Smooth muscle cell (in vitro differentiated cells): Measurements from ENCODE around the gene HYAL1. TPM values are rescaled to one million over a fixed set of nuclear protein-coding genes. Genes with fewer than 3 reads are reported as not detected.
"Not testable (repeated sequence)": the region's sequence is repeated elsewhere in the genome, so short reads cannot be mapped to it uniquely, and the experiment has no call there.

Experiments
- DNase-seq: peaks from one replicate; lab custom pipeline; 2025; ENCODE audit not compliant: unreplicated experiment; lab: John Stamatoyannopoulos, UW
- H2AFZ ChIP-seq: fragments of 200-600 bp; sonication (generic); 2 replicates; pipeline ENCODE4 v1.6.0; 2016; ENCODE audit warnings: antibody characterized with exemption, low read depth, mild to moderate bottlenecking
- H3F3A ChIP-seq: fragments of 200-600 bp; sonication (generic); 2 replicates; pipeline ENCODE4 v1.6.0; 2017; ENCODE audit warnings: antibody characterized with exemption, low read depth
- H3K27ac ChIP-seq: fragments of 200-600 bp; sonication (generic); 2 replicates; pipeline ENCODE4 v1.5.1; 2016; ENCODE audit warnings: low read depth, mild to moderate bottlenecking
- H3K27me3 ChIP-seq: fragments of 200-600 bp; sonication (generic); 2 replicates; pipeline ENCODE4 v1.6.1; 2016; ENCODE audit warnings: low read depth, mild to moderate bottlenecking
- H3K36me3 ChIP-seq: fragments of 200-600 bp; sonication (generic); 2 replicates; pipeline ENCODE4 v1.5.1; 2016; ENCODE audit warnings: low read depth
- H3K4me1 ChIP-seq: fragments of 200-600 bp; sonication (generic); 2 replicates; pipeline ENCODE4 v1.5.1; 2016; ENCODE audit warnings: low read depth
- H3K4me2 ChIP-seq: fragments of 200-600 bp; sonication (generic); 2 replicates; pipeline ENCODE4 v1.6.0; 2016; ENCODE audit warnings: mild to moderate bottlenecking
- H3K4me3 ChIP-seq: fragments of 200-600 bp; sonication (generic); 2 replicates; pipeline ENCODE4 v1.5.1; 2016; ENCODE audit warnings: mild to moderate bottlenecking
- H3K79me2 ChIP-seq: fragments of 200-600 bp; sonication (generic); 2 replicates; pipeline ENCODE4 v1.6.0; 2016; ENCODE audit warnings: low read depth, mild to moderate bottlenecking
- H3K9ac ChIP-seq: fragments of 200-600 bp; sonication (generic); 2 replicates; pipeline ENCODE4 v1.6.0; 2016; ENCODE audit warnings: low read depth
- H3K9me3 ChIP-seq: fragments of 200-600 bp; sonication (generic); replicated peaks from 2 replicates; pipeline ENCODE4 v1.5.1; 2016; ENCODE audit warnings: low read depth
- H4K20me1 ChIP-seq: fragments of 200-600 bp; sonication (generic); 2 replicates; pipeline ENCODE4 v1.6.0; 2016; ENCODE audit warnings: low read depth
- CTCF ChIP-seq: fragments of 200-600 bp; sonication (generic); IDR thresholded peaks from 2 replicates; pipeline ENCODE4 v1.5.1; 2017; ENCODE audit warnings: borderline replicate concordance, mild to moderate bottlenecking, antibody characterized with exemption; ENCODE audit not compliant: insufficient read depth, poor library complexity, severe bottlenecking
- WGBS: methylation state at CpG from one replicate; pipeline ENCODE4 v1.1.7; 2016; ENCODE audit warnings: low lambda C conversion rate; 5-methylcytosine and 5-hydroxymethylcytosine counted together
- polyA plus RNA-seq: library from polyadenylated mRNA; unstranded; fragments of >200 nt; fragmentation: Nextera tagmentation; extraction: Ambion mirVana; gene quantifications from 2 replicates; pipeline ENCODE4 v1.2.1, GENCODE V29; 2016
- total RNA-seq: library from RNA; depleted of rRNA; stranded (reverse); fragments of >200 nt; gene quantifications from 2 replicates; pipeline ENCODE4 v1.2.3, GENCODE V29; 2014

The HYAL1 gene
- total and polyA plus RNA-seq, 2 experiments from 2014 or later = 1.0 TPM; not detected in 1

GRCh38 chr3:50263478-50264382, 39.6 kb downstream of the HYAL1 start:
- Histone ChIP-seq H4K20me1 (no peaks in the 10 kb centered on the region), H3K36me3 (no peaks in the 10 kb centered on the region), H3K9ac (no peak overlapping the region), H3K4me3 (peak overlapping the region; percentile 1), H3K27ac (peak overlapping the region; percentile 75), H3K4me2 (peak overlapping the region; percentile 59), H2AFZ (no peak overlapping the region), H3K79me2 (no peaks in the 10 kb centered on the region), H3K9me3 (no peaks in the 10 kb centered on the region), H3K27me3 (no peaks in the 10 kb centered on the region), H3F3A (peaks cover 32% of the 10 kb centered on the region), H3K4me1 (peaks cover 55% of the 10 kb centered on the region)
- TF ChIP-seq CTCF = no peak
- WGBS = 64% methylated on average over 6 of the region's 6 CpGs
- DNase-seq = no peak

- Histone ChIP-seq H3F3A (peaks cover 27% of the 10 kb centered on the region), H3K27ac (peak overlapping the region; percentile 75), H3K9me3 (no peaks in the 10 kb centered on the region), H3K27me3 (no peaks in the 10 kb centered on the region), H3K4me3 (no peak overlapping the region), H3K9ac (no peak overlapping the region), H3K36me3 (no peaks in the 10 kb centered on the region), H3K79me2 (no peaks in the 10 kb centered on the region), H4K20me1 (no peaks in the 10 kb centered on the region), H3K4me2 (no peak overlapping the region), H3K4me1 (peaks cover 48% of the 10 kb centered on the region), H2AFZ (no peak overlapping the region)
- TF ChIP-seq CTCF = no peak
- 95% methylated on average over 7 of the region's 7 CpGs for WGBS
- DNase-seq = no peak
These were observed 40.6 kb downstream of the HYAL1 start for GRCh38 chr3:50262778-50263177.

- H3K27me3 ChIP-seq, DNase-seq, H3K9me3 ChIP-seq, H2AFZ ChIP-seq, H3K4me2 ChIP-seq, H4K20me1 ChIP-seq, H3K79me2 ChIP-seq, H3K36me3 ChIP-seq, H3K9ac ChIP-seq, H3K27ac ChIP-seq, H3K4me3 ChIP-seq: not testable (repeated sequence)
- Histone ChIP-seq H3K4me1 (peaks cover 46% of the 10 kb centered on the region), H3F3A (peaks cover 32% of the 10 kb centered on the region)
- 98% methylated on average over 4 of the region's 4 CpGs for WGBS
These were observed 41.2 kb downstream of the HYAL1 start for GRCh38 chr3:50262200-50262599.

- no peaks in the 10 kb centered on the region for H3K27me3 ChIP-seq
- no peaks in the 10 kb centered on the region for H3K36me3 ChIP-seq
- no peaks in the 10 kb centered on the region for H3K79me2 ChIP-seq
- no peak overlapping the region for H3K9ac ChIP-seq
- no peaks in the 10 kb centered on the region for H3K9me3 ChIP-seq
- TF ChIP-seq CTCF = no peak
- peaks cover 32% of the 10 kb centered on the region for H3F3A ChIP-seq
- H4K20me1 ChIP-seq = peaks cover 2% of the 10 kb centered on the region
- H3K27ac ChIP-seq = peak overlapping the region; percentile 98
- H3K4me3 ChIP-seq = no peak overlapping the region
- no peak overlapping the region for H2AFZ ChIP-seq
- peak overlapping the region; percentile 89 for H3K4me2 ChIP-seq
- DNase-seq = no peak
- peaks cover 39% of the 10 kb centered on the region for H3K4me1 ChIP-seq
- WGBS = 91% methylated on average over 2 of the region's 2 CpGs
These were observed 41.9 kb downstream of the HYAL1 start for GRCh38 chr3:50261505-50261904.
